GM18499 (cell line): ENCODE measurements around the gene MED16.

Experiments used
- ATAC-seq: cut with Tn5 transposase; IDR thresholded peaks from one replicate; pipeline ENCODE4 v1.9.1; 2021; ENCODE audit warnings: moderate number of reproducible peaks; ENCODE audit not compliant: insufficient read depth, unreplicated experiment

MED16 gene

GRCh38 chr19:929203-929890 lies 36.4 kb upstream of the MED16 start:
- no peak for ATAC-seq

GRCh38 chr19:928471-929202 lies 35.6 kb upstream of the MED16 start:
- ATAC-seq: no peak

GRCh38 chr19:927780-928401 lies 34.9 kb upstream of the MED16 start:
- no peak for ATAC-seq

- no peak for ATAC-seq
Observed at GRCh38 chr19:927351-927779, 34.4 kb upstream of the MED16 start.

DNA sequence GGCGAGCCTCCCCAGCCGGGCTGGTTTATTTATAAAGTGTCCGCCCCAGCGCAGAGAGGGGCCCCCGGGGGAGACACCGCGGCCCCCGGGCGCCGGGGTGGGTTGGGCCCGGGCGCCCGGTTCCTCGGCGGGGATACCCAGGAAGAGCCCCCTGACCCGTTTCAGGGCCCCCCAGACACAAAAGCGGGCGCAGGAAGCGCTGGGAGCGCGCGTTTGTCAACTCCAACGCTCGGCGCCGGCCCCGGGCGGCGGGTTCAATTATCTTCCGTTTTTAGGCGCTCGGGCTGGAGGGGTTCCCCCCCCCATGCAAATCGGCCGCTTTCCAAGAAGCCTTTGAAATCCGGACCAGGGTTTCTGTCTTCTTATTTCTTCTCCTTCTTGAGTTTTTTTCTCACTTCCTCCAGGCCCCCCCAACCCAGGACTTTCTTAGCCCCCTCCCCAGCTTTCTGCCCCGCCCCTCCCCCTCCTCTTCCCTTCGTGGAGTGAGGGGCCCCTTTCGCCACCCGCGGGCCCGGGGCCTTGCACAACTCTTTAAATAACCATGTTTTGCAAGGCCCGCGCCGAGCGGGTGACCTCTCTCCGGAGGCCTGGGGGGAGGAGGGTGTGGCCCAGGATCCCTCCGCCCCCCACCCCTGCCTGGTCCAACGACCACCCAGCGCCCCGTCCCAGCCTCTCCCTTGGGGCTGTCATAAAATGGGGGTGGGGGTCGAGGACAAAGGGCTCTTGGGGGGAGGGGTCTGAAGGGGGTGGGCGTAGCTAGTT lies 33.8 kb upstream of the MED16 start:
- no peak for ATAC-seq

GRCh38 chr19:926323-926588 lies 33.3 kb upstream of the MED16 start:
- no peak for ATAC-seq

GRCh38 chr19:925526-926322 lies 32.7 kb upstream of the MED16 start, which contains the start of gene ARID3A:
Gene ARID3A, plus strand, starts transcription at chr19:926035. Its CDS starts 3,494 bp downstream, at chr19:929529.
- ATAC-seq: no peak

- ATAC-seq: no peak
Observed at GRCh38 chr19:925087-925525, 32.1 kb upstream of the MED16 start.

- ATAC-seq: no peak
Observed at GRCh38 chr19:924553-925086, 31.6 kb upstream of the MED16 start.

GRCh38 chr19:920051-920864 lies 27.3 kb upstream of the MED16 start:
- ATAC-seq: no peak

GRCh38 chr19:919199-920050 lies 26.4 kb upstream of the MED16 start:
- ATAC-seq: no peak

- no peak for ATAC-seq
Observed at GRCh38 chr19:918481-919198, 25.7 kb upstream of the MED16 start.

GRCh38 chr19:918152-918437 lies 25.1 kb upstream of the MED16 start:
- ATAC-seq: no peak

DNA sequence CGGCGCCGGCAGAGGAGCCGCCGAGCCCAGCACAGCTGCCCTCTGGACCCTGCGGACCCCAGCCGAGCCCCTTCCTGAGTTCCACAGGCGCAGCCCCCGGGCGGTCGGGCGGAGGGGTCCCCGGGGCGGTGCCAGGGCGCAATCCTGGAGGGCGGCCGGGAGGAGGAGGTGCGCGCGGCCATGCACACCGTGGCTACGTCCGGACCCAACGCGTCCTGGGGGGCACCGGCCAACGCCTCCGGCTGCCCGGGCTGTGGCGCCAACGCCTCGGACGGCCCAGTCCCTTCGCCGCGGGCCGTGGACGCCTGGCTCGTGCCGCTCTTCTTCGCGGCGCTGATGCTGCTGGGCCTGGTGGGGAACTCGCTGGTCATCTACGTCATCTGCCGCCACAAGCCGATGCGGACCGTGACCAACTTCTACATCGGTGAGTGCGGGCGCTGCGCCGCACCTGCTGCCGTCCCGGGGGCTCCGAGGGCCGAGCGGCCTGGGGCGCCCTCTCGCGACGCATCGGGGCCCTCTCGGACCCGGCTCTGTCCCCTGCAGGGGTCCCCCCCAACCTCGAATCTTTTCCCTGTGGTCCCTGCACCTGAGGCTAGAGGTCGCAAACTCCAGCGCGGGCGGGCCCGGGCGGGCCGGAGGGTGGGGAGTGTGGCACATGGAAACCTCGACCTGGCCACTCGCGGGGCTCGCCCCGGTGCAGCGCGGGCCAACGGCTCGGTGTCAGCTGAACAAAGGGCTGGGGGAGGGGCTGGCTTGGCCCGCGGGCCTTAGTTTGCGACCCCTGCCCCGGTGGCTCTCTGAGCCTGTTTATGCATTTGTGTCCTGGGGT lies 24.6 kb upstream of the MED16 start, which contains the start of gene KISS1R:
KISS1R (plus strand) TSS at position 11 of the 829 bp plus-strand sequence; CDS start at position 181, 170 bp downstream.
- no peak for ATAC-seq

GRCh38 chr19:916645-917322 lies 23.8 kb upstream of the MED16 start:
- no peak for ATAC-seq

GRCh38 chr19:913080-913748 lies 20.2 kb upstream of the MED16 start, which contains the start of gene R3HDM4:
Gene R3HDM4, minus strand, starts transcription at chr19:913219. Its CDS starts 62 bp downstream, at chr19:913157.
- no peak for ATAC-seq
